Measurements from ENCODE around the gene INTS13. TPM values are rescaled to one million over a fixed set of nuclear protein-coding genes. Genes with fewer than 3 reads are reported as not detected.

INTS13 gene
- total and polyA plus RNA-seq, 2 of the 13 experiments (the other 11 are each of a cell fraction or from before 2014, with no cell fraction given), result 16.3 to 43.7 TPM

DNA sequence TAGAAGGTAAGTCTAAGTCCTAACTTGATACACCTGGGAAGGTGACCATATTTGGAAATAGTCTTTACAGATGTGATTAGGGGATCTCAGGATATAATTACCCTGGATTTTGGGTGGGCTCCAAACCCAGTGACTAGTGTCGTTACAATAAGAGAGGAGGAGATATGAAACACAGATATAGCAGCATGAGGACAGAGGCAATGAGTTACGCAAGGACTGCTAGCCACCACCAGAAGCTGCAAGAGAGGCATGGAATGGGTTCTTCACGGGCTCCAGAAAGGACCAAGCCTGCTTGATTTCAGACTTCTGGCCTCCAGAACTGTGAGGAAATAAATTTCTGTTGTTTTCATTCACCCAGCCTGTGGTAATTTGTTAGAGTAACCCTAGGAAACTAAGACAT is 29.1 kb upstream of the INTS13 start:
- H3K4me2 ChIP-seq (ENCODE audit: low read depth, low read length), result no peak overlapping the region
- no peak overlapping the region for H3K27ac ChIP-seq (ENCODE audit: extremely low read length, insufficient read depth, low read length)
- DNase-seq (ENCODE audit: low spot score) (no peak), ATAC-seq (no peak), FAIRE-seq (no peak)
- intact Hi-C loops (cut with micrococcal nuclease; ENCODE audit: unreplicated experiment), result no loop called here
- ChIA-PET POLR2A (no interaction called here), CTCF (ENCODE audit: low intra/inter-chr PET ratio, low total read pairs) (no interaction called here)
- in situ Hi-C loops (cut with HindIII; ENCODE audit: extremely low pct_ligation_motif_present, low pct_unique_long_range_greater_than_20kb), result no loop called here
- no peak overlapping the region for H3K4me3 ChIP-seq (replicated peaks in 1 of 3; ENCODE audit: insufficient read depth in 1 of 3, low read depth in 2 of 3, low read length in 3 of 3)
- no peaks in the 10 kb centered on the region for H3K4me1 ChIP-seq (ENCODE audit: insufficient read depth, low read length)
- no peaks in the 10 kb centered on the region for H3K27me3 ChIP-seq (ENCODE audit: control insufficient read depth in 1 of 2, insufficient read depth in 2 of 2, low read length in 2 of 2)
- 100% methylated on average over 3 of the region's 3 CpGs for WGBS (ENCODE audit: low lambda C conversion rate)
- H2AFZ ChIP-seq (ENCODE audit: low read length), result no peak overlapping the region
- no peak overlapping the region for H3K9ac ChIP-seq (ENCODE audit: insufficient read depth, low read depth, low read length)
- no peaks in the 10 kb centered on the region for H4K20me1 ChIP-seq (ENCODE audit: insufficient read depth, low read length)
- TF ChIP-seq CBX2 (IDR thresholded peaks at IDR 0.05; ENCODE audit: low read depth, low read length), result no peak
- TF ChIP-seq CBX2 (CRISPR knock-in tag; IDR thresholded peaks at IDR 0.05; ENCODE audit: low read depth), result no peak
- TF ChIP-seq RFX3 (CRISPR knock-in tag; IDR thresholded peaks at IDR 0.05), result no peak
- TF ChIP-seq ZNF879 (CRISPR knock-in tag; IDR thresholded peaks at IDR 0.05), result no peak
- no peak for TF ChIP-seq KLF12 (CRISPR knock-in tag; IDR thresholded peaks at IDR 0.05; ENCODE audit: borderline replicate concordance)
- no peak for TF ChIP-seq TP53 (CRISPR knock-in tag; conservative IDR thresholded peaks at IDR 0.05)
- no peak for TF ChIP-seq EEA1 (CRISPR knock-in tag; IDR thresholded peaks at IDR 0.05; ENCODE audit: borderline replicate concordance)
- TF ChIP-seq ZNF232 (CRISPR knock-in tag; IDR thresholded peaks at IDR 0.05; ENCODE audit: borderline replicate concordance), result no peak
- 0 out of 2 replicates have a peak, but pooled peaks have one; percentile 33 for TF ChIP-seq CEBPB (IDR thresholded peaks at IDR 0.05; ENCODE audit: borderline replicate concordance, low read depth, low read length)
- TF ChIP-seq, protein P1, sequence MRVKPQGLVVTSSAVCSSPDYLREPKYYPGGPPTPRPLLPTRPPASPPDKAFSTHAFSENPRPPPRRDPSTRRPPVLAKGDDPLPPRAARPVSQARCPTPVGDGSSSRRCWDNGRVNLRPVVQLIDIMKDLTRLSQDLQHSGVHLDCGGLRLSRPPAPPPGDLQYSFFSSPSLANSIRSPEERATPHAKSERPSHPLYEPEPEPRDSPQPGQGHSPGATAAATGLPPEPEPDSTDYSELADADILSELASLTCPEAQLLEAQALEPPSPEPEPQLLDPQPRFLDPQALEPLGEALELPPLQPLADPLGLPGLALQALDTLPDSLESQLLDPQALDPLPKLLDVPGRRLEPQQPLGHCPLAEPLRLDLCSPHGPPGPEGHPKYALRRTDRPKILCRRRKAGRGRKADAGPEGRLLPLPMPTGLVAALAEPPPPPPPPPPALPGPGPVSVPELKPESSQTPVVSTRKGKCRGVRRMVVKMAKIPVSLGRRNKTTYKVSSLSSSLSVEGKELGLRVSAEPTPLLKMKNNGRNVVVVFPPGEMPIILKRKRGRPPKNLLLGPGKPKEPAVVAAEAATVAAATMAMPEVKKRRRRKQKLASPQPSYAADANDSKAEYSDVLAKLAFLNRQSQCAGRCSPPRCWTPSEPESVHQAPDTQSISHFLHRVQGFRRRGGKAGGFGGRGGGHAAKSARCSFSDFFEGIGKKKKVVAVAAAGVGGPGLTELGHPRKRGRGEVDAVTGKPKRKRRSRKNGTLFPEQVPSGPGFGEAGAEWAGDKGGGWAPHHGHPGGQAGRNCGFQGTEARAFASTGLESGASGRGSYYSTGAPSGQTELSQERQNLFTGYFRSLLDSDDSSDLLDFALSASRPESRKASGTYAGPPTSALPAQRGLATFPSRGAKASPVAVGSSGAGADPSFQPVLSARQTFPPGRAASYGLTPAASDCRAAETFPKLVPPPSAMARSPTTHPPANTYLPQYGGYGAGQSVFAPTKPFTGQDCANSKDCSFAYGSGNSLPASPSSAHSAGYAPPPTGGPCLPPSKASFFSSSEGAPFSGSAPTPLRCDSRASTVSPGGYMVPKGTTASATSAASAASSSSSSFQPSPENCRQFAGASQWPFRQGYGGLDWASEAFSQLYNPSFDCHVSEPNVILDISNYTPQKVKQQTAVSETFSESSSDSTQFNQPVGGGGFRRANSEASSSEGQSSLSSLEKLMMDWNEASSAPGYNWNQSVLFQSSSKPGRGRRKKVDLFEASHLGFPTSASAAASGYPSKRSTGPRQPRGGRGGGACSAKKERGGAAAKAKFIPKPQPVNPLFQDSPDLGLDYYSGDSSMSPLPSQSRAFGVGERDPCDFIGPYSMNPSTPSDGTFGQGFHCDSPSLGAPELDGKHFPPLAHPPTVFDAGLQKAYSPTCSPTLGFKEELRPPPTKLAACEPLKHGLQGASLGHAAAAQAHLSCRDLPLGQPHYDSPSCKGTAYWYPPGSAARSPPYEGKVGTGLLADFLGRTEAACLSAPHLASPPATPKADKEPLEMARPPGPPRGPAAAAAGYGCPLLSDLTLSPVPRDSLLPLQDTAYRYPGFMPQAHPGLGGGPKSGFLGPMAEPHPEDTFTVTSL (CRISPR knock-in tag; IDR thresholded peaks at IDR 0.05; ENCODE audit: borderline replicate concordance), result no peak
- peak; percentile 10; the same call in 1 of the 2 replicates for TF ChIP-seq POLR2G (IDR thresholded peaks at IDR 0.05; ENCODE audit: low read depth, low read length)
- no TSS peak for BruUV-seq (replicated peaks)
- H3K36me3 ChIP-seq (replicated peaks in 1 of 2; ENCODE audit: control insufficient read depth in 1 of 2, insufficient read depth in 2 of 2, low read length in 2 of 2), result peaks cover 0 to 11% of the 10 kb centered on the region in 2 experiments; a peak in 2 of 5 replicates
- H3K79me2 ChIP-seq (ENCODE audit: insufficient read depth, low read length), result no peaks in the 10 kb centered on the region
- H3K9me3 ChIP-seq (ENCODE audit: low read length), result no peaks in the 10 kb centered on the region

Data from HepG2 (cell line).